NOMO-1 treated with DMSO at 0.1 percent for 48 hours (cell line): ENCODE data around the gene TMED8.

Source experiments
- DNase-seq: peaks from one replicate; lab custom pipeline; 2025; ENCODE audit not compliant: unreplicated experiment; lab: John Stamatoyannopoulos, UW

TMED8 gene

GRCh38 chr14:77302926-77303325, 74.0 kb downstream of the TMED8 start:
- no peak for DNase-seq

- DNase-seq = peak; percentile 34
Measured at GRCh38 chr14:77301103-77301502, 75.8 kb downstream of the TMED8 start.

GRCh38 chr14:77299771-77300170, 77.1 kb downstream of the TMED8 start:
- no peak for DNase-seq

- DNase-seq = no peak
Measured at GRCh38 chr14:77296906-77297305, 80.0 kb downstream of the TMED8 start.

GRCh38 chr14:77296155-77296554, 80.7 kb downstream of the TMED8 start:
- no peak for DNase-seq

- DNase-seq = no peak
Measured at GRCh38 chr14:77290705-77291104, 86.2 kb downstream of the TMED8 start.

GRCh38 chr14:77286576-77286975, 90.3 kb downstream of the TMED8 start:
- DNase-seq = no peak
